Stimulated activated CD4-positive, alpha-beta T cell treated with anti-CD3 and anti-CD28 coated beads, TNF-alpha, amount 100 ng/mL, for 4 hours (primary cell): ENCODE data around the gene SLC7A11.
"Not testable (repeated sequence)": the region's sequence is repeated elsewhere in the genome, so short reads cannot be mapped to it uniquely, and the experiment has no call there.

Experiments
- DNase-seq, 3 experiments: peaks; one replicate each; pipeline ENCODE4 v3.0.0-alpha.2; 2020; ENCODE audit warnings: low read depth in 3 of 3

SLC7A11 gene

GRCh38 chr4:138210576-138210975 lies 31.6 kb downstream of the SLC7A11 start:
- not testable (repeated sequence) for DNase-seq

- DNase-seq, result no peak
Measured at GRCh38 chr4:138209094-138209493, 33.1 kb downstream of the SLC7A11 start.

GRCh38 chr4:138205531-138206233 lies 36.5 kb downstream of the SLC7A11 start:
- DNase-seq, result no peak

GRCh38 chr4:138204507-138204906 lies 37.6 kb downstream of the SLC7A11 start:
- DNase-seq, result no peak

- no peak for DNase-seq
Measured at GRCh38 chr4:138202686-138203085, 39.5 kb downstream of the SLC7A11 start.

GRCh38 chr4:138200236-138200590 lies 41.9 kb downstream of the SLC7A11 start:
- no peak for DNase-seq

GRCh38 chr4:138199568-138200235 lies 42.4 kb downstream of the SLC7A11 start:
- DNase-seq, result no peak

- no peak for DNase-seq
Measured at GRCh38 chr4:138196153-138196552, 46.0 kb downstream of the SLC7A11 start.

- no peak for DNase-seq
Measured at GRCh38 chr4:138193963-138194362, 48.2 kb downstream of the SLC7A11 start.

GRCh38 chr4:138192113-138192512 lies 50.0 kb downstream of the SLC7A11 start:
- no peak for DNase-seq

GRCh38 chr4:138190452-138190858 lies 51.7 kb downstream of the SLC7A11 start:
- DNase-seq, result no peak

- DNase-seq, result no peak
Measured at GRCh38 chr4:138189206-138189605, 52.9 kb downstream of the SLC7A11 start.

GRCh38 chr4:138188406-138189084 lies 53.6 kb downstream of the SLC7A11 start:
- DNase-seq, result no peak

GRCh38 chr4:138185859-138186645 lies 56.1 kb downstream of the SLC7A11 start:
- DNase-seq, result no peak

GRCh38 chr4:138184886-138185285 lies 57.3 kb downstream of the SLC7A11 start:
- DNase-seq, result no peak

- no peak for DNase-seq
Measured at GRCh38 chr4:138182838-138183426, 59.2 kb downstream of the SLC7A11 start.

GRCh38 chr4:138181287-138181686 lies 60.9 kb downstream of the SLC7A11 start:
- no peak for DNase-seq

- DNase-seq, result no peak
Measured at GRCh38 chr4:138178566-138178965, 63.6 kb downstream of the SLC7A11 start.

- no peak for DNase-seq
Measured at GRCh38 chr4:138177278-138177968, 64.7 kb downstream of the SLC7A11 start.

- no peak for DNase-seq
Measured at GRCh38 chr4:138174981-138175794, 67.0 kb downstream of the SLC7A11 start.
